ENCODE data around the gene NEIL3.

DNA sequence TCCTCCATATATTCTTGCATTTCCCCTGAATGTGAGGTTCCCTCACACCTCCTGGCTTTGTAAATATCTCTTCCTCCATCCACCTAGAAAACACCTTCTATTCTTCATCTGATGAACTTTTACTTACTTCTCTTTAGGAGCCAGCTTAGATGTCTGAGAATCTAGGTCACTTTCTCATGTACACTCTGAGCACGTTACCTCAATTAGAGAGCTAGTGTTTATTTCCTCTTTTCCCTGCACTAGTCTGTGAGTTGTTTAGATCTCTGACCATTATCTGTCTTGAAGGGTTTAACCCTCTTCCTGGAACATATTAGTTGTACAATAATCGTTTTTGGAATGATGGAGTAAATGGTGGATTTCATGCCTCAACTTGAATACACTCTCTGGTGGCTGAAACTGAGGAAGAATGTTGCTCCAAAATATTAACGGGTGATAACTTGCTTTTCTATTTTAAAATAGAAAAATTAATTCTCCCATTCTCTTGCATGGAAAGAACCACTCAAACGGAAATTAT lies 8.5 kb upstream of the NEIL3 start:
- TF ChIP-seq, protein P1, sequence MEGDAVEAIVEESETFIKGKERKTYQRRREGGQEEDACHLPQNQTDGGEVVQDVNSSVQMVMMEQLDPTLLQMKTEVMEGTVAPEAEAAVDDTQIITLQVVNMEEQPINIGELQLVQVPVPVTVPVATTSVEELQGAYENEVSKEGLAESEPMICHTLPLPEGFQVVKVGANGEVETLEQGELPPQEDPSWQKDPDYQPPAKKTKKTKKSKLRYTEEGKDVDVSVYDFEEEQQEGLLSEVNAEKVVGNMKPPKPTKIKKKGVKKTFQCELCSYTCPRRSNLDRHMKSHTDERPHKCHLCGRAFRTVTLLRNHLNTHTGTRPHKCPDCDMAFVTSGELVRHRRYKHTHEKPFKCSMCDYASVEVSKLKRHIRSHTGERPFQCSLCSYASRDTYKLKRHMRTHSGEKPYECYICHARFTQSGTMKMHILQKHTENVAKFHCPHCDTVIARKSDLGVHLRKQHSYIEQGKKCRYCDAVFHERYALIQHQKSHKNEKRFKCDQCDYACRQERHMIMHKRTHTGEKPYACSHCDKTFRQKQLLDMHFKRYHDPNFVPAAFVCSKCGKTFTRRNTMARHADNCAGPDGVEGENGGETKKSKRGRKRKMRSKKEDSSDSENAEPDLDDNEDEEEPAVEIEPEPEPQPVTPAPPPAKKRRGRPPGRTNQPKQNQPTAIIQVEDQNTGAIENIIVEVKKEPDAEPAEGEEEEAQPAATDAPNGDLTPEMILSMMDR (IDR thresholded peaks at IDR 0.05), result no peak
- TF ChIP-seq POLR2AphosphoS5 (IDR thresholded peaks at IDR 0.05), result no peak
- no peak for TF ChIP-seq POLR2A (IDR thresholded peaks at IDR 0.05)
- no peak for TF ChIP-seq EP300 (IDR thresholded peaks at IDR 0.05)
